CD4-positive, alpha-beta T cell treated with Interleukin-15 for 1 hour (primary cell): ENCODE measurements around the gene VCPKMT.

Source experiments
- DNase-seq: peaks from one replicate; pipeline ENCODE4 v3.0.0-alpha.2; 2020

VCPKMT gene

DNA sequence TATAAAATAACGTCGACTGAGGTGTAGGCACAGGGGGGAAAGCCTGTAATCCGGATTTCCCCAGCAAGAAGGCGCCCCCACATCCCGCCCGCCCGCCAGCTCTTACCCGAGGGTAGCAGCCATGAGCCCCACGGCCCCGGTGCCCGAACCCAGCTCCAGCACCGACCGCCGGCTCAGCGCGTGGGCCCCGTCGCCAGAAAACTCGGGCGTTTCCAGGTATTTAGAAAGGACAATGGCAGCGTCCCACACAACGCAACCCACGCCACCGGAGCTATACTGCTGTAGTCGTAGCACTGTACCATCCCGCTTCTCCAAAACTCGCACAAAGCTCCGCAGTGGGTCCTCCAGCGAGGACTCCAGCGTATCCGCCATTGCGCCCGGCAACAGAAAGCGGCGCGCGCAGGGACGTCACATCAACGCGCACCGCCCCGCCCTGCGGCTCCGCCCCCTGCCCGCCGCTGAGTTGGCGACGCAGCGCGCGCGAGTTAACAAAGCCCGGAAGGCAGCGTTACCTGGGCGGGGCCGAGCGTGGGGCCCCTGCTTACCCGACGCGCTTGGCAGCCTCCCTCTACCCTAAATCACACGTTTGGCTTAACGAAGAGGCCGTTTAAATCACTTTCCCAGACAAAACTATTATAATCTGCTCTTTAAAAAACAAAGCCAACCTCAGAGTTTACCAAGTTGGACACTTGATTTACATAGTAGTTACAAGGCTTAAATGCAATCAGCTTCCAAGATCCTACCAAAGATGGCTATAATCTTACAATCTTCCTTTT is at the start of gene VCPKMT:
Gene VCPKMT (minus strand): TSS at position 392 of the 776 bp plus-strand sequence. CDS start 20 bp downstream, at position 372.
- DNase-seq, result peak; percentile 94

DNA sequence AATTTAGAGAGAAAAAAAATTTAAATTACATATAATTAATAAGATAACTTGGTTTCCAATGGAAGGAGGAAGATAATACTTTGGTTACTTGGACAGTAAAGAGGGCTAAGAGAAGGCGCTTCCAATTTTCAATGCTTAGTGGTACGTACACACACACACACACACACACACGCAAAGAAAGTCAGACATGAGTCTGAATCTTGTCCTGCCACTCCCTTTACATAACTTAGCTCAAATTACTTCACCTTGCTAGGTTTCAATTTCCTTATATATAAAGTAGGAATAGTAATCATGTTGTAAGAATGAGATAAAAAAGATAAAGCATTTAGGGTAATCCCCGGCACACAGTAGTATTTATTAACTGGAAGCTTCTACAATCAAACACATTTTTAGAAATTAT is 39.7 kb upstream of the VCPKMT start:
- DNase-seq, result no peak

DNA sequence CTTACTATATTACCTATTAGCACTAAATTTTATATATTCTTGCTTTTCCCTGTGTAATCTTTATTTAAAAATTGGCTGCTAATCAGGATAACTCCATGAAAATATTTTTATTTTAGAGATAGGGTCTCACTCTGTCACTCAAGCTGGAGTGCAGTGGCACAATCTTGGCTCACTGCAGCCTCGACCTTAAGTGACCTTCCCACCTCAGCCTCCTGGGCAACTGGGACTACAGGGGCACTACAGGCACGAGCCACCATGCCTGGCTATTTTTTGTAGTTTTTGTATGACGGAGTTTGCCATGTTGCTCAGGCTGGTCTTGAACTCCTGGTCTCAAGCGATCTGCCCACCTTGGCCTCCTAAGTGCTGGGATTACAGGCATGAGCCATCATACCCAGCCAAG is 32.4 kb upstream of the VCPKMT start:
- no peak for DNase-seq

DNA sequence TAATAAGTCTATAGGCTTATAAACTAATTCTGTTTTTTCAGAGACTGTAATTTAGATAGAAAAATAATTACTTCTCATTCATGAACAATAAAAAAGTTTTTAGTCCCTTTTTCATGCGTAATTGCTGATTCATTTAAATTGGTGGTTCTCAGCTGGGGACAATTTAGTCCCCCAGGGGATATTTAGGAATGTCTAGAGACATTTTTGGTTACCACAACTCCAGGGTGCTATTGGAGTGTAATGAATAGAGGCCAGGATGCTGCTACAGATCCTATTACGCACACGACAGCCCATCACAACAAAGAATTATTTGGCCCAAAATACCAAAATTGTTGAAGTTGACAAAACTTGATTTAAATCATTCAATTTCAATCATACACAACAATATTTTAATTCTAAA is 22.8 kb upstream of the VCPKMT start:
- no peak for DNase-seq

DNA sequence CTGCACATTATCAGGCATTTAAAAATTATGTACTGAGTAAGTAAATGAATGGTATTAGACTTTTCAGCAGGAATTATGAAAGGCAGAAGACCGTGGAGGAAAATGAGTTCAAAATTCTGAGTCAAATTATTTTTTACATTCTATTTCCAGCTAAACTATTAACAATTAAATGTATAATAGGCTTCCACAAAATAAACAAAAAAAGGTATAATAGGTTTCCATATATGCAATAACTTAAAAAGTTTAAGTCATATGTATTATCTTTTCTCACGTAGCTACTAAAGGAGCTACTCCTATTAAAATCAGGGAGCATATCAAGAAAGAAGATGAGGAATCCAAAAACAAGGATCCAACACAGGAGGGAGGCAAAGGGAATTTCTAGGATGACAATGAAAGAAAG is 11.4 kb upstream of the VCPKMT start:
- no peak for DNase-seq

DNA sequence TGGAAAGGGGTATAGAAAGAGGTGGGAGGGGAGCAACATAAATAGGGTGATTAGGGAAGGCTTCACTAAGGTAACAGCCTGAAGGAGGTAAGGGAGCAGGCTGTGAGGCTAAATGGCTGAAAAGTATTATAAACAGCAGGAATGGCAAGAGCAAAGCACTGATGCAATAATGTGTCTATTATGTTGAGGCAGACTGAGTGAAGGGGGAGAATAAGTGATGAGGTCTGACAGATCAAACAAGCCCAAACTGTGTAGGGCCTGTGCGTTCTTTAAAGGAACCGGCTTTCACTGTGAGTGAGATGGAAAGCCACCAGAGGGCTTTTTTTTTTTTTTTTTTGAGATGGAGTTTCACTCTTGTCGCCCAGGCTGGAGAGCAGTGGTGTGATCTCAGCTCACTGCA is 6.7 kb upstream of the VCPKMT start:
- no peak for DNase-seq

DNA sequence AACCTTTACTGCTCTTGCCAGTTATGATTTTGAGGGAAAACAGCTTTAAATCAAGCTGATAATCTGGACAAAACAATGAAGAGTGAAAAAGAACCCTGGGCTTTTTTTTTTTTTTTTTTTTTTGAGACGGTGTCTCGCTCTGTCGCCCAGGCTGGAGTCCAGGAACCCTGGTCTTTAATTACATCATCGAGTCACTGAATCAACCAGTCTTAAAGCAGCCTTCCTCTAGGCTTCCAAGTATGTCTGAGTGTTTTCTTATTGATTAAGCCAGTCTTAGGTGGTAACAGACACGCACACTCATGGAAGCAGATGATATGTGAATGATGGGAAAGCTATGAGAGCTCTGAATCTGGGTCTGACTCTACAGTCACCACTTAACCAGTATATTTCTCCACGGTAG is 5.9 kb upstream of the VCPKMT start:
- no peak for DNase-seq

DNA sequence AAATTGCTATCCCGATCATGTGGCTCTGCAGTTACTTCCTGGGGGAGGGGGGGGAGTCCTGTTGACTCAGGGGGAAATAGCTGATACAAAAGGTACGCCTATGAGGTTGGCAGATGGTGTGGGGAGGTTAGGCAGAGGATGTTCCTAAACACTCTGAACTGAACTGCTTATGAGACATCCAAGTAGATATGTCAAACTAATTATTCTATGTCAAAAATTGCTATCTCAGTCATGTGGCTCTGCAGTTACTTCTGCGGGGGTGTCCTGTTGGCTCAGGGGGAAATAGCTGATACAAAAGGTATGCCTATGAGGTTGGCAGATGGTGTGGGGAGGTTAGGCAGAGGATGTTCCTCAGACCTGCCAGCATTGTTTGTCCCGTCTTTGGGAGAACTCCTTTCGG is 5.1 kb upstream of the VCPKMT start:
- no peak for DNase-seq

DNA sequence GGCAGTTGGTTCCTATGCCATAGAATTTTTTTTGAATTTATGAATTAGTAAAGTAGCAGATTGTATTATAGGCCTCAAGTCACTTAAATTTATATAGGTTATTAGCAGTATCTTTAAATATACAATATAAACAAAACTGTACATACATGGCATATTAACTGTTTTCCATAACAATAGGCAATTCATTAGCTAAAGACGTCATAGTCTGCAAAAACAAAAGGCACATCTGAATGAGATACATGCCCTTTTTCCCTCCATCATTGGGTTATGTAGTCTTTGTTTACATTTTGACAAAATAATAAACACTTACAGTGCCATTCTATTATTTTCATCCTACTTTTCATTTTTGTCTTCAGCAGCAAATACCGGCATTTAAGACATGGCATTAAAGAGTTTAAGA is 1.1 kb upstream of the VCPKMT start:
- no peak for DNase-seq

DNA sequence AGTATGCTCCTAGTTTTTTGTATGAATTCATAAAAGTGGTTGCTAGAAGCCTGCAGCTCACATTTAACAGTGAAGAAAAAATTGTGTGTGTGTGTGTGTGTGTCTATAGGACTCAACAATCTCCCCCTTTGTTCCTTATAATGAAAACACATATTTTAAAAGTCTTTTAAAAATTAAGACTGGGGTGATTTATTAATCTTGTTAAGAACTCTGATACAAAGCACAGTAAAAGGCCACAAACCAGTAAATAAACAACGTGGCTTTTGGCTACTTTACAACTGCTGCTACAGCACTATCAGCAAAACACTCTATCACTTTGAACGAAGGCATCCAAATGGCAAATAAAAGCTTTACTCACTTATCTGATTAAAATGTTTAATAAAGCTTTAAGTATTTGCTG is 594 bp upstream of the VCPKMT start:
- DNase-seq, result no peak

DNA sequence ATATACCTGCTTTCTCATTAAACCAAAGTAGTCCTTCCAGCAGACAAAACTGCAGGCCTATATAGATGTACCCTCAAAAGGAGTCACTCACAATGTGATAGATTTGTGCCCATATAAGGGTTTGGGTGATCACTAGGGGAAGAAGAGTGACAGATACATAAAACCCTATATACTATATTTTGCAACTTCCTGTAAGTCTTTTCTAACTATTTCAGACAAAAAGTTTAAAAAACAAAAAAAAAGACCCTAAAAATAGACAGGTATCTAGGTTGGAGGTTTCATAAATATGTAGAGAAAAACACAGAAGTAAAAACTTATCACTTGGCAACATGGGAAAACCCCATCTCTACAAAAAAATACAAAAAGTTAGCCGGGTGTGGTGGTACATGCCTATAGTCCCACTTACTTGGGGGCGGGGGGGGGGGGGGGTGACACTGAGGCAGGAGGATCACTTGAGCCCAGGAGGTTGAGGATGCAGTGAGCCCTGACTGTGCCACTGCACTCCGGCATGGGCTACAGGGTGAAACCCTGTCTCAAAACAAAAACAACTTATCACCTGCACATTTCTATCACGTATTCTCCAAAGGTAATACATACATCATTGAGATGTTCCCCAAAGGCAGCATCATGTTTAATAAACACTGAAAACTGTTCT is 2.9 kb downstream of the VCPKMT start:
- DNase-seq, result peak; percentile 56

DNA sequence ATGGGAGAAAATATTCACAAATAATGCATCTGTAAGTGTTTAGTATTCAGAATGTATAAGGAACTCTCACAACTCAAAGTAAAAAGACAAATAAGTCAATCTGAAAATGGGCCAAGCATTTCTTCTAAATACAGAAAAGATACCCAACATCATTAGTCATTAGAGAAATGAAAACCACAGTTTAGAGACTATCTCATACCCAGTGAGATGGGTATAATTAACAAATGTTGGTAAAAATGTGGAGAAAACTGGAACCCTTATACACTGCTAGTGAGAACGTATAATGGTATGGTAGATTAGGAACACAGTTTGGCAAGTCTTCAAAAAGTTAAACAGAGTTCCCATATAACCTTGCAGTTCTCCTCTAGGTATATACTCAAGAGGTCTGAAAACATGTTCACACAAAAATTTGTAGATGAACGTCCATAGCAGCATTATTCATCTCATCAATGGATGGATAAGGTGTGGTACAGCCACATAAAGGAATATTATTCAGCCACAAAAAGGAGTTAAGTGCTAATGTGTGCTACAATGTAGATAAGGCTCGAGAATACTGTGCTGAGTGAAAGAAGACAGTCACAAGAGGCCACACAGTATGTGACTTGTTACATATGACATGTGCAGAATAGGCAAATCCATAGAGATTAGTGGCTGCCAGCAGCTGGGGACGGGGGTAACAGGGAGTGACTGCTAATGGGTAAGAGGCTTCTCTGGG is 5.9 kb downstream of the VCPKMT start:
- no peak for DNase-seq

DNA sequence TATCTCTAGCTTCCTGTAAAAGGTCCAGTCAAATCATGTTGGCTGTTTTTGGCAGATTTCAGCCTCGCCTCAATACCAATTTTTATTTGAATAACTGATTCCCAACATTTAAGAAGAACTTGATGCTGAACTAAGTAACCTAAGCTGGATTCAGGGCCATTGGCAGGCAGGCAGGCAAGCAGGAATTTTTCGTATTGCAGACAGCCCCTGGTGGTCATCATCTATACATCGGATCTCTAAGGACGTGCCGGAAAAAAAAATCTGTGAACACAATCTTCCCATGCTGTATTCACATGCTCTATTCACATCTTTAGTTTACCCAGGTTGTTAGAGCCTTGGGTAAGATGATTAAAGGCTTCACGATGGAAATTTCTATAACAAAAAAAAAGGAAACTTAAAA is 7.0 kb downstream of the VCPKMT start:
- DNase-seq, result no peak

DNA sequence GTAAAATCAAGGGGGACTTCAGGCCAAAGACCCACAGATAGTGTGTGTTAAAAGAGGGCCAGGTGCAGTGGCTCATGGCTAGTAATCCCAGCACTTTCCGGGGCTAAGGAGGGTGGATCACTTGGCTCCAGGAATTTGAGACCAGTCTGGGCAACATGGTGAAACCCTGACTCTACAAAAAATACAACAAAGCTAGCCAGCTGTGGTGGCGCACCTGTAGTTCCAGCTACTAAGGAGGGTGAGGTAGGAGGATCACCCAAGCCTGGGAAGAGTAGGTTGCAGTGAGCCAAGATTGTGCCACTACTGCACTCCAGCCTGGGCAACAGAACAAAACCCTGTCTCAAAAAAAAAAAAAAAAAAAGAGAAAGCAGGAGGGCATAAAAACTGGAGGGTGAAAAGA is 8.5 kb downstream of the VCPKMT start:
- no peak for DNase-seq

DNA sequence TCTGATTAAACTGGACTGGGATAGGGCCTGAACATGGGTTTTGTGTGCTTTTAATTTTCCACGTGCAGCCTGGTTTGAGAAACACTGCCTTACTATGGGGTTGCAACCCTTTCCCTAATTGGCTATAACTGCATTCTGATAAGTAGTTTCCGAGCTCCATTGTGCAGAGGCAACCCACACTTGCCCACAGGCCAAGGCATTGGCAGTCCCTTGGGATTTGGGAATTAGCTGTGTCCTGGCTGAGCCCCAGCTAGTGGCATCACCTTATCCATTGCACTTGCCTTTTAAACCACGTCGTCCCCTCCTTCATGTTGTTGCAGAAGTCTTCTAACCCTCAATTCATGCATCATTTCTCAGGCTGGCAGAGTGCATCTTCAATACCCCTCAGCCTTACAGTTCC is 10.2 kb downstream of the VCPKMT start:
- DNase-seq, result no peak

DNA sequence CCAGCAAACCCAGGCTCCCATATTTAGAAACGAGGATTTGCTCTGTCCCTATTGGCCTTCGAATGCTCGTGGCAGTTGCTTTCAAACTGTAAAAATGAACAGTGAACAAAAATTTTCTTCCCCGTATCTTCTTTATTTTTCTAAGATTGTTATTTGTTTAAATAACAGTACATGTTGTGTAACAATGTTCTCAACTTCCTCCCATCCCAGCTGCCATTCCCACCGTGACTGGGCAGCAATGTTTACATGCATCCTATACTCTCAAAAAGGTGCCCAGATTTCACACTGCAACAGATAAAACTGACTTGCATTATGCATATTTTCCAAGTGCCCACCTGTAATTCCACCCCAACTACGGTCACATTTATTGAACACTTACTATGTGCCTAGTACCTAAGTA is 12.8 kb downstream of the VCPKMT start:
- no peak for DNase-seq

DNA sequence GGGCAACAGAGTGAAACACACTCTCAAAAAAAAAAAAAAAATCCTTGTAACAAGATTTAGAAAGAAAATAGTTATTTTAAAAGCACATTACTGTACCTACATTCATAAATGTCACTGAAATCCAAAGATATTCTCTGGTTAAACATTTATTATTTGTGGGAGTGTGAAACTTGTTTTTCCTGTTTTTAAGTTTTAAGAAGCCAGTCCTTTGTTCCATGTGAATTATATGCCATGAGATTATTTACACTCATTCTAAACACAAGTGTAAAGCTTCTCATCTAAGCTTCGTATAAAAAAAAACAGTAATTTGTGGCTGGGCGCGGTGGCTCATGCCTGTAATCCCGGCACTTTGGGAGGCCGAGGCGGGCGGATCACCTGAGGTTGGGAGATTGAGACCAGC is 15.0 kb downstream of the VCPKMT start:
- DNase-seq, result no peak

DNA sequence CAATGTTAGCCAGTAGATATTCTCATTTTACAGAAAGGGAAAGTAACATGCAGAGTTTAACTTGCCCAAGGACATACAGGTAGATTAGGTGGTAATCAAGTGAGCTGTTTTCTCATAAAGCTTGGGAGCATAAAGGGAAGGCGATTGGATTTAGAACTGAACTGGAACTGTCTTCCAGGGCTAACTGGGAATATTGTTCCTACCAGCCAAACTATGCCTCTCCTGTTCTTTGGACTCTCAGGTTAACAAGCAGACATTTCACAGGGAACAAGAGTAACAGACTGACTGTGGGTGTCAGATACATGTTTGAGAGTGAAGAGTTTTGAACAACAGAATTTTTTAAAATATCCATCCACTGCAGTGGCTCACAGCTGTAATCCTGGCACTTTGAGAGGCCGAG is 15.6 kb downstream of the VCPKMT start:
- DNase-seq, result no peak

DNA sequence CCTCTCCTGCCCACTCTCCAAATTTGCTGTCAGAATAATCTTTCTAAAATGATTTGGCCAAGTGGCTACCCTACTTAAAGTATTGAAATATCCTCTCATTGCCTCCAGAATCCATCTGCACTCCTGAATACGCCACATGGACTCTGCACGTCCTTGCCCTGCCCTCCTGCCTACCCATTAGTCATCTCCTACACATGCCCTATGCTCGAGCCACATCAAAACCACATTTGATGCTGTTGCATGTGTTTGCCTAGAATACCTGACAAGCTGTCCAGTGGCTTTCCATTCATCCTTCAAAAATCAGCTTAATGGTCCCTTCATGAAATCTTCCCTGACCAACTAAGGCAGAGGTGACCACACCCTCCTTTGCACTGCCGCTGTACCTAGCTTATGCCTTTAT is 17.0 kb downstream of the VCPKMT start:
- DNase-seq, result no peak

DNA sequence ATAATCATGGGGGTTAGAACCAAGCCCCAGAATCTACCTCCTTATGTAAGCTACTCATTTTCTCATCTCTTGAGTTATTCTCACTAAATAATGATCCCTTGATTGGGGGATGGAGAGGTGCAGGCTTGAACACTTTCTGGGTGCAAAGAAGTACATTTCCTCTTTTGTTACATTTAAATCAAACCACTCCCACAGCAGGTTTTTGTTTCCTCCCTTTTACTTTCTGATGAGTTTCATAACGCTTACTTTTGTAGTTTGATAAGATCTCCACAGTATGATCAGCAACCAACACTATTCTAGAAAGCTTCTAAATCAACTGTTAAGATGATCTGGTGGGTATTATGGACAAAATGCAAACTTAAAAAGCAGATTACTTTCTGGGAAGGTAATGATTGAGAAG is 20.5 kb downstream of the VCPKMT start:
- DNase-seq, result no peak

DNA sequence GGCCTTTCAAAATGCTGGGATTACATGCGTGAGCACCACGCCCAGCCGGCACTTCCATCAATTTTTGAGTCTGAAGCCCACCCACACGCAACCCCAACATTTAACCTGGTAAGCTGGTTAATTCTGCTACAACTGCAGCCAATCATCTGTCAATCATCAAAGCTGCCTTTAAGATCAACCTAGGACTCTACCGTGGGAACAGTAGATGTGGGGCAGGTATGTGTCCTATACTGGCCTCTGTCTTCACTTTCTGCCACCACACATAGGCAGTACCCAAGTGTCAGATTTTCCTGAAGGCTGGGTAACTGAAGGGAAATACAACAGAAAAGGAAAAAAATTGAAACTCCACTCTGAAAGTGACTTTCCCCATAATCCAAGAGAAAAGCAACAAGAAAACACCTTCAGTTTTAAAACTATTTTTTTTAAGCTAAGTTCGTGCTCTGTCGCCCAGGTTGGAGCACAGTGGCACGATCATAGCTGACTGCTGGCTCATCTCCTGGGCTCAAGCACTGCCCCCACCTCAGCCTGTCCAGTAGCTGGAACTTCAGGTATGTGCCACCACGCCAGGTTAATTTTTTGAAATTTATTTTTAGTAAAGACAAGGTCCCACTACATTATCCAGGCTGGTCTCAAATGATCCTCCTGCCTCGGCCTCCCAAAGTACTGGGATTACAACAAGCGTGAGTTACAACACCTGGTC is 22.2 kb downstream of the VCPKMT start:
- DNase-seq, result no peak

DNA sequence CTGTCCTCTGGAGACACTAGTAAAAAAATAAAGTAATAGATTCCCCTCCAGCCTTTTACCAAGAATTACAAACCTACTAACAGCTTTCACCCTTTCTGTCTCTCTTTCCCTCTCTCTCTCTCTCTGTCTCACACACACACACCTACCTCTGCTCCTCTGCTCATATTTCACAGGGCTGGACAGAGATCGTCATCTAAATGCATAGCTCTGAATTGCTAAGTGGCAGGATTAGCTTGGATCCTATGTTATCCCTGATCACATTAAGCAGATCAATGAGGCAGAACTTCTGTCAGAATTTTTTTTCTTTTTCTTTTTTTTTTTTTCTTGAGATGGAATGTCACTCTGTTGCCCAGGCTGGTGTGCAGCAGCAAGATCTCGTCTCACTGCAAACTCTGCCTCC is 22.9 kb downstream of the VCPKMT start:
- DNase-seq, result no peak

DNA sequence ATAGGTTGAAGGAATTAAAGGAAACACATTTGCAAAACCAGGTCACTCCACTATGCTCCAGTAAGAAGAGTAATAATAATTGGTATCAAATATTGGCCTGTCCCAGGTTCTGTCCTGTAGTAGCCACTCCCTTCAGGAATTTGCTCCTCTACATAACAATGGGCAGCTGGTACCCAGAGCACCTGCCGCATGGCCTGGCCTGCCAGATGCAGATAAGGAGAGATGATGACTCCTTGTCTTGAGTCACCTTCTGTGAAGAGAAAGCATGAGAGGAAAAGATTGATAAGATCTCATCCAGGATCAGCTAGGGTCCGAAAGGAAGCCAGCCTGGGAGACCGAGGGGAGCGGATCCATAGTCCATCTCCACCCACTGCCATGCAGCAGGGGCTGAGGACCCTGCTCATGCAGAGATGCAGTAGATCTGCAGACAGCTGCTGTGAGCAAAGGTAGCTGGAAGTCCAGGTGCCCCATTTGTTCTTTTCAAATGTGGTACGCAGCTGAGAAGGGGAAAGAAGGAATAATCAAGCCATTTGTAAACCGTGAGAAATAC is 24.3 kb downstream of the VCPKMT start:
- DNase-seq, result no peak
